Measurements from ENCODE around the gene C3orf80. TPM values are rescaled to one million over a fixed set of nuclear protein-coding genes. Genes with fewer than 3 reads are reported as not detected.

C3orf80 gene
- total and polyA plus RNA-seq, 2 donors (not counting 1 experiment from before 2014, with no cell fraction given): not detected

DNA sequence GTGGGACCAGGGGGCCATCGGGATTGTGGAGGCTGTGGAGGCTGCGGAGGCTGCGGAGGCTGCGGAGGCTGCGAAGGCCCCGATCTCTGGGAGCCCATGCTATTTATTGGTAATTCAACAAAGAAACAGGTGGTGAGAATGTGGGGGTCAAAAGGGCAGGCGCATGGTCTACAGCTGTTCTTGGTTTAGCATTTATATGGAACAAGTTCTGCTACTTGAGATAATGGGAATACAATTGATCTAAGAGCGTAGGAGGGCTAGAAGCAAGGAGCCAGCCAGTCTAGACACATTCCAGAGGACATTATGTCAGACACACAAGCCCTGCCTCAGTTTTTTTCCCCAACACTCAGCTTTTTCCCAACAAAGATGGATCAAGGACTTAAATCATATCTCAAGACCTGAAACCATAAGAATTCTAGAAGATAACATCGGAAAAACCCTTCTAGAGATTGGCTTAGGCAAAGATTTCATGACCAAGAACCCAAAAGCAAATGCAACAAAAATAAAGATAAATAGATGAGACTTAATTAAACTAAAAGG is 20.1 kb downstream of the C3orf80 start:
- ChIA-PET CTCF (no interaction called here), POLR2A (no interaction called here)
- no peak for ATAC-seq (ENCODE audit: low read depth)
- Histone ChIP-seq H4K20me1 (ENCODE audit: control insufficient read depth, insufficient read depth, low read length, poor library complexity, severe bottlenecking) (no peaks in the 10 kb centered on the region), H3K4me1 (ENCODE audit: control insufficient read depth in 2 of 2, insufficient read depth in 2 of 2, low read length in 2 of 2) (no peaks in the 10 kb centered on the region), H3K27ac (ENCODE audit: low read length in 2 of 2) (no peak overlapping the region), H2AFZ (ENCODE audit: insufficient read depth, low read depth, low read length, poor library complexity, severe bottlenecking) (no peak overlapping the region), H3K4me2 (replicated peaks; ENCODE audit: low read depth, low read length, poor library complexity, severe bottlenecking) (no peak overlapping the region), H3K9me3 (ENCODE audit: control extremely low read depth in 1 of 3, control insufficient read depth in 2 of 3, insufficient read depth in 1 of 3, low read length in 2 of 3) (peaks cover 0 to 4% (median 1%) of the 10 kb centered on the region in 3 donors), H3K27me3 (replicated peaks in 1 of 4; ENCODE audit: control extremely low read depth in 1 of 4, control insufficient read depth in 3 of 4, insufficient read depth in 4 of 4, low read length in 3 of 4) (no peaks in the 10 kb centered on the region), H3K36me3 (replicated peaks in 1 of 2; ENCODE audit: control extremely low read depth in 1 of 2, control insufficient read depth in 1 of 2, extremely low read depth in 1 of 2, insufficient read depth in 2 of 2, low read length in 1 of 2) (no peaks in the 10 kb centered on the region), H3K79me2 (ENCODE audit: control insufficient read depth, insufficient read depth, low read length) (no peaks in the 10 kb centered on the region), H3K4me3 (ENCODE audit: control extremely low read depth in 1 of 5, extremely low read depth in 1 of 5, insufficient read depth in 1 of 5, low read depth in 2 of 5, low read length in 4 of 5) (no peak overlapping the region), H3K9ac (ENCODE audit: low read length) (no peak overlapping the region)
- Mint-ChIP-seq H3K27me3 (peaks cover 10% of the 10 kb centered on the region), H3K4me3 (no peak overlapping the region), H3K4me1 (no peaks in the 10 kb centered on the region), H3K27ac (no peak overlapping the region), H3K9me3 (ENCODE audit: insufficient read depth) (peaks cover 2% of the 10 kb centered on the region)
- intact Hi-C loops (cut with micrococcal nuclease): no loop called here
- TF ChIP-seq EZH2 (IDR thresholded peaks at IDR 0.05; ENCODE audit: borderline replicate concordance, insufficient read depth, low read depth, low read length, poor library complexity, severe bottlenecking): no peak
- TF ChIP-seq, protein P1, sequence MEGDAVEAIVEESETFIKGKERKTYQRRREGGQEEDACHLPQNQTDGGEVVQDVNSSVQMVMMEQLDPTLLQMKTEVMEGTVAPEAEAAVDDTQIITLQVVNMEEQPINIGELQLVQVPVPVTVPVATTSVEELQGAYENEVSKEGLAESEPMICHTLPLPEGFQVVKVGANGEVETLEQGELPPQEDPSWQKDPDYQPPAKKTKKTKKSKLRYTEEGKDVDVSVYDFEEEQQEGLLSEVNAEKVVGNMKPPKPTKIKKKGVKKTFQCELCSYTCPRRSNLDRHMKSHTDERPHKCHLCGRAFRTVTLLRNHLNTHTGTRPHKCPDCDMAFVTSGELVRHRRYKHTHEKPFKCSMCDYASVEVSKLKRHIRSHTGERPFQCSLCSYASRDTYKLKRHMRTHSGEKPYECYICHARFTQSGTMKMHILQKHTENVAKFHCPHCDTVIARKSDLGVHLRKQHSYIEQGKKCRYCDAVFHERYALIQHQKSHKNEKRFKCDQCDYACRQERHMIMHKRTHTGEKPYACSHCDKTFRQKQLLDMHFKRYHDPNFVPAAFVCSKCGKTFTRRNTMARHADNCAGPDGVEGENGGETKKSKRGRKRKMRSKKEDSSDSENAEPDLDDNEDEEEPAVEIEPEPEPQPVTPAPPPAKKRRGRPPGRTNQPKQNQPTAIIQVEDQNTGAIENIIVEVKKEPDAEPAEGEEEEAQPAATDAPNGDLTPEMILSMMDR (IDR thresholded peaks at IDR 0.05): no peak
- 94% methylated on average over 6 of the region's 9 CpGs for WGBS (ENCODE audit: insufficient coverage)
- no peak for DNase-seq

DNA sequence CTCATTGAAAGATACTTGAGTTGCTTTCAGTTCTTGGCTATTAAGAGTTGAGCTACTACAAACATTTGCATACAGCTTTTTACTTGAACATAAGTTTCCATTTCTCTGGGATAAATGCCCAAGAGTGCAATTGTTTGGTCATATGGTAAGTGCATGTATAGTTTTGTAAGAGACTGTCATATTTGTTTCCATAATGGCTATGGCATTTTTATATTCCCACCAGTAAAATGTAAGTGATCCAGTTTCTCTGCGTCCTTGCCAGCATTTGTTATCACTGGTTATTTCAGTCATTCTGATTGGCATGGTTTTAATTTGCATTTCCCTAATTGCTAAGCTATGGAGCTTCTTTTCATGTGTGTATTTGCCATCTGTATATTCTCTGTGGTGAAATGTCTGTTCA is 22.5 kb downstream of the C3orf80 start:
- no peaks in the 10 kb centered on the region for H3K27me3 Mint-ChIP-seq
- peaks cover 0 to 4% (median 0%) of the 10 kb centered on the region in 3 donors for H3K9me3 ChIP-seq (ENCODE audit: control extremely low read depth in 1 of 3, control insufficient read depth in 2 of 3, insufficient read depth in 1 of 3, low read length in 2 of 3)
- no peak overlapping the region for H3K27ac ChIP-seq (ENCODE audit: low read length in 2 of 2)
- DNase-seq (no peak), ATAC-seq (ENCODE audit: low read depth) (no peak)
- no peak overlapping the region for H3K9ac ChIP-seq (ENCODE audit: low read length)
- no peak overlapping the region for H3K27ac Mint-ChIP-seq
- H4K20me1 ChIP-seq (ENCODE audit: control insufficient read depth, insufficient read depth, low read length, poor library complexity, severe bottlenecking): no peaks in the 10 kb centered on the region
- H3K27me3 ChIP-seq (replicated peaks in 1 of 4; ENCODE audit: control extremely low read depth in 1 of 4, control insufficient read depth in 3 of 4, insufficient read depth in 4 of 4, low read length in 3 of 4): no peaks in the 10 kb centered on the region
- no peak overlapping the region for H3K4me3 Mint-ChIP-seq
- TF ChIP-seq, protein P1 (IDR thresholded peaks at IDR 0.05): no peak
- no peak for TF ChIP-seq EZH2 (IDR thresholded peaks at IDR 0.05; ENCODE audit: borderline replicate concordance, insufficient read depth, low read depth, low read length, poor library complexity, severe bottlenecking)
- H3K9me3 Mint-ChIP-seq (ENCODE audit: insufficient read depth): peaks cover 2% of the 10 kb centered on the region
- H3K36me3 ChIP-seq (replicated peaks in 1 of 2; ENCODE audit: control extremely low read depth in 1 of 2, control insufficient read depth in 1 of 2, extremely low read depth in 1 of 2, insufficient read depth in 2 of 2, low read length in 1 of 2): no peaks in the 10 kb centered on the region
- no peak overlapping the region for H2AFZ ChIP-seq (ENCODE audit: insufficient read depth, low read depth, low read length, poor library complexity, severe bottlenecking)
- H3K79me2 ChIP-seq (ENCODE audit: control insufficient read depth, insufficient read depth, low read length): no peaks in the 10 kb centered on the region
- POLR2A ChIA-PET: no interaction called here
- no peaks in the 10 kb centered on the region for H3K4me1 ChIP-seq (ENCODE audit: control insufficient read depth in 2 of 2, insufficient read depth in 2 of 2, low read length in 2 of 2)
- CTCF ChIA-PET: interaction anchor here (1.2 kb wide), 1 partner anchor 259 kb away, joined by 3 read pairs; the partner anchor contains the start of gene IL12A
- no CpG with 5 or more reads among the region's 1 CpG for WGBS (ENCODE audit: insufficient coverage)
- H3K4me3 ChIP-seq (ENCODE audit: control extremely low read depth in 1 of 5, extremely low read depth in 1 of 5, insufficient read depth in 1 of 5, low read depth in 2 of 5, low read length in 4 of 5): no peak overlapping the region
- intact Hi-C loops (cut with micrococcal nuclease): no loop called here
- no peaks in the 10 kb centered on the region for H3K4me1 Mint-ChIP-seq
- no peak overlapping the region for H3K4me2 ChIP-seq (replicated peaks; ENCODE audit: low read depth, low read length, poor library complexity, severe bottlenecking)

All from B cell (primary cell).